Nephron (organoid): Measurements from ENCODE around the gene FAM120B.
"Not testable (repeated sequence)": the region's sequence is repeated elsewhere in the genome, so short reads cannot be mapped to it uniquely, and the experiment has no call there.

Experiments
- H3K27ac Mint-ChIP-seq, 3 experiments: 2 replicates each; pipeline ENCODE4 v1.8.0; 2020; ENCODE audit warnings: mixed read lengths in 3 of 3, mild to moderate bottlenecking in 2 of 3, moderate library complexity in 1 of 3
- H3K27me3 Mint-ChIP-seq: 2 replicates; pipeline ENCODE4 v1.8.0; 2021; ENCODE audit warnings: low read depth, mild to moderate bottlenecking, moderate library complexity, mixed read lengths
- H3K36me3 Mint-ChIP-seq: 2 replicates; pipeline ENCODE4 v1.8.0; 2020; ENCODE audit warnings: low read depth, mixed read lengths
- H3K4me1 Mint-ChIP-seq: 2 replicates; pipeline ENCODE4 v1.8.0; 2020; ENCODE audit warnings: mixed read lengths
- H3K4me3 Mint-ChIP-seq, 3 experiments: 2 replicates each; pipeline ENCODE4 v1.8.0; 2020; ENCODE audit warnings: mild to moderate bottlenecking in 3 of 3, mixed read lengths in 3 of 3, moderate library complexity in 2 of 3
- H3K9me3 Mint-ChIP-seq: 2 replicates; pipeline ENCODE4 v1.8.0; 2020; ENCODE audit warnings: mixed read lengths
- TF ChIP-seq, protein P1 (sequence below), 3 experiments: fragments of 200-600 bp; sonication (generic); IDR thresholded peaks; one replicate each; pipeline ENCODE4 v1.5.0; 2021; ENCODE audit warnings: antibody characterized with exemption in 3 of 3; ENCODE audit not compliant: unreplicated experiment in 3 of 3

The FAM120B gene

DNA sequence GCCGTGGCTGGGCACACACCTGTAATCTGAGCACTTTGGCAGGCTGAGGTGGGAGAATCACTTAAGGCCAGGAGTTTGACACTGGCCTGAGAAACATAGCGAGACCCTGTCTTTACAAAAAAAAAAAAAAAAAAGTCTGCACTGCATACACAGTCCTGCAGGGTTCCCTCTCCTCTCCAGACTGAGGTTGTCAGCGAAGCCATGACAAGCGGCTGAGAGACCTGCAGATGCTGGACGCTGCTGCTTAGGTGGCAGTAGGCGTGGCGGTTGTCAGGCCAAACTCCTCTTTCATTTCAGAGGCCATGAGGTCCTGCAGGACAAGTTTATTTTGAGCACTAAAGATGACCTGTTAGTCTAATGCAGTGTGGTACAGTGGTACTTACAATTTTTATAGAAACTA is 86.5 kb downstream of the FAM120B start:
- Mint-ChIP-seq H3K27ac (no peak overlapping the region), H3K9me3 (no peaks in the 10 kb centered on the region), H3K4me1 (peaks cover 6% of the 10 kb centered on the region), H3K4me3 (no peak overlapping the region), H3K36me3 (peaks cover 87% of the 10 kb centered on the region), H3K27me3 (no peaks in the 10 kb centered on the region)
- TF ChIP-seq, protein P1, sequence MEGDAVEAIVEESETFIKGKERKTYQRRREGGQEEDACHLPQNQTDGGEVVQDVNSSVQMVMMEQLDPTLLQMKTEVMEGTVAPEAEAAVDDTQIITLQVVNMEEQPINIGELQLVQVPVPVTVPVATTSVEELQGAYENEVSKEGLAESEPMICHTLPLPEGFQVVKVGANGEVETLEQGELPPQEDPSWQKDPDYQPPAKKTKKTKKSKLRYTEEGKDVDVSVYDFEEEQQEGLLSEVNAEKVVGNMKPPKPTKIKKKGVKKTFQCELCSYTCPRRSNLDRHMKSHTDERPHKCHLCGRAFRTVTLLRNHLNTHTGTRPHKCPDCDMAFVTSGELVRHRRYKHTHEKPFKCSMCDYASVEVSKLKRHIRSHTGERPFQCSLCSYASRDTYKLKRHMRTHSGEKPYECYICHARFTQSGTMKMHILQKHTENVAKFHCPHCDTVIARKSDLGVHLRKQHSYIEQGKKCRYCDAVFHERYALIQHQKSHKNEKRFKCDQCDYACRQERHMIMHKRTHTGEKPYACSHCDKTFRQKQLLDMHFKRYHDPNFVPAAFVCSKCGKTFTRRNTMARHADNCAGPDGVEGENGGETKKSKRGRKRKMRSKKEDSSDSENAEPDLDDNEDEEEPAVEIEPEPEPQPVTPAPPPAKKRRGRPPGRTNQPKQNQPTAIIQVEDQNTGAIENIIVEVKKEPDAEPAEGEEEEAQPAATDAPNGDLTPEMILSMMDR (IDR thresholded peaks at IDR 0.05; ENCODE audit: unreplicated experiment in 3 of 3): no peak

DNA sequence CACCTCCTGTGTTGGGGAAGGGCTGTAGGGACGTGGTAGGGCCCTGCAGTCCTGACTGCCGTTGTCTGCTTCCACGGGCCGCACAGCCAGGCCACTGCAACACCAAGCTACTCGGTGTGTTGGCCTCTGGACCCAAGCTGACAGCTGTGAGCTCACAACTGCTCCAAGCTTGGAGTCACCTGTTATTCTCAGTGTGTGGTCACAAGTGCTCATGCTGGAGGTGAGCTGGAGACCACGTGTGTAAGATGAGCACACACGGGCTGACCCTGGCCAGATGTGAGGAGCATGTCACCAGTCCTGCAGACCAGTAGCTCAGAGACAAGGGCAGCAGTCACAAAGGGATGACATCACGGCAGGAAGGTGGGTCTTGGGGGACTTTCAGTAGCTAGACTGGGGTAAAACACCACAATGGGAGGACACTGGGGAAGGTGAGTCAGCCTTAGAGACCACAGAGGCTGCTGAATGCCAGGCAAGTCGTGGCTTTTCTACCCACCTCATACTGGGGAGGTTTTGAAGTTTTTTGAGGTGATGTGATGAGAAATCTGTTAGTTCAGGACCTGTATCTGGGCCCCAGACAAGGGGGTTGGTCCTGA is 87.3 kb downstream of the FAM120B start:
- H3K27me3 Mint-ChIP-seq: no peaks in the 10 kb centered on the region
- peaks cover 85% of the 10 kb centered on the region for H3K36me3 Mint-ChIP-seq
- no peaks in the 10 kb centered on the region for H3K9me3 Mint-ChIP-seq
- H3K4me1 Mint-ChIP-seq: peaks cover 6% of the 10 kb centered on the region
- no peak overlapping the region for H3K27ac Mint-ChIP-seq
- TF ChIP-seq, protein P1 (IDR thresholded peaks at IDR 0.05; ENCODE audit: unreplicated experiment in 3 of 3): no peak
- H3K4me3 Mint-ChIP-seq: no peak overlapping the region

DNA sequence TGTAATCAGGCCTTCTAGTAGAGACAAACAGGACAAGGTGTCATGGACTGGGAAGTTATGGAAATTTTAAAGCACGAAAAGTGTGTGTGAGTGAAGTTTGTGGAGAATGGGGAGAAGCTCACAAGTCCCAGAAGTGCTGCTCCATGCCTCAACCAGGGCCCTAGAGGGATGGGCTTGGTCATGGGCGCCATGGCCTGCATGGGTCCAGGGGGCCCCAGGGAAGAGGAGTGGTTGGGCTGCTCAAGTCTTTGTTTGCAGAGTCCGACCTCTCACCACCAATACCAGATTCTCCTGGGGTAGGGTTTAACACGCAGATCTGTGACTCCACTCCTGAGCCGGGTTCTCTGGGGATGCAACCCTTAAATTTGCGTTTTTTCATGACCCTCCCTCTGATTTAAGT is 88.4 kb downstream of the FAM120B start:
- peaks cover 77% of the 10 kb centered on the region for H3K36me3 Mint-ChIP-seq
- no peak overlapping the region for H3K4me3 Mint-ChIP-seq
- TF ChIP-seq, protein P1 (IDR thresholded peaks at IDR 0.05; ENCODE audit: unreplicated experiment in 3 of 3): no peak
- H3K4me1 Mint-ChIP-seq: peaks cover 3% of the 10 kb centered on the region
- H3K27me3 Mint-ChIP-seq: no peaks in the 10 kb centered on the region
- H3K27ac Mint-ChIP-seq: no peak overlapping the region
- no peaks in the 10 kb centered on the region for H3K9me3 Mint-ChIP-seq

DNA sequence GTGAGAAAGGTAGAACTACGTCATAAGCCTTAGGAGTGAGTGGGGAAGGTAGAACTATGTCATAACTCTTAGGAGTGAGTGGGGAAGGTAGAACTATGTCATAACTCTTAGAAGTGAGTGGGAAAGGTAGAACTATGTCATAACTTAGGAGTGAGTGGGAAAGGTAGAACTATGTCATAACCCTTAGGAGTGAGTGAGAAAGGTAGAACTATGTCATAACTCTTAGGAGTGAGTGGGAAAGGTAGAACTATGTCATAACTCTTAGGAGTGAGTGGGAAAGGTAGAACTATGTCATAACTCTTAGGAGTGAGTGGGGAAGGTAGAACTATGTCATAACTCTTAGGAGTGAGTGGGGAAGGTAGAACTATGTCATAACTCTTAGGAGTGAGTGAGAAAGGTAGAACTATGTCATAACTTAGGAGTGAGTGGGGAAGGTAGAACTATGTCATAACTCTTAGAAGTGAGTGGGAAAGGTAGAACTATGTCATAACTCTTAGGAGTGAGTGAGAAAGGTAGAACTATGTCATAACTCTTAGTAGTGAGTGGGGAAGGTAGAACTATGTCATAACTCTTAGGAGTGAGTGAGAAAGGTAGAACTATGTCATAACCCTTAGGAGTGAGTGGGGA is 92.3 kb downstream of the FAM120B start:
- Mint-ChIP-seq H3K36me3 (peaks cover 48% of the 10 kb centered on the region), H3K4me1 (peaks cover 14% of the 10 kb centered on the region)
- not testable (repeated sequence) for H3K9me3 Mint-ChIP-seq, H3K27me3 Mint-ChIP-seq, H3K4me3 Mint-ChIP-seq, H3K27ac Mint-ChIP-seq

DNA sequence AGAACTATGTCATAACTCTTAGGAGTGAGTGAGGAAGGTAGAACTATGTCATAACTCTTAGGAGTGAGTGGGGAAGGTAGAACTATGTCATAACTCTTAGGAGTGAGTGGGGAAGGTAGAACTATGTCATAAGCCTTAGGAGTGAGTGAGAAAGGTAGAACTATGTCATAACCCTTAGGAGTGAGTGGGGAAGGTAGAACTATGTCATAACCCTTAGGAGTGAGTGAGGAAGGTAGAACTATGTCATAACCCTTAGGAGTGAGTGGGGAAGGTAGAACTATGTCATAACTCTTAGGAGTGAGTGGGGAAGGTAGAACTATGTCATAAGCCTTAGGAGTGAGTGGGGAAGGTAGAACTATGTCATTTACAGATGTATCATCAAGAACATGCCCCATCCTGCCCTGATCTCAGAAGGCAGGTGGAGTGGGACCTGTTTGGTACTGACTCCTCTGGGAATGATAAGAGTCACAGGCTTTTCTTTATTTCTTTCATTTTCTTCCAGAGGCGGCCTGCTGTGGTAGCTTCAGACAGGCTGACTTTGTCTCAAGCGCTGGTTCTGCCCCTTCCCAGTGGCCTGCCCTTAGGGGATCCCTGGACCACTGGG is 93.5 kb downstream of the FAM120B start:
- Mint-ChIP-seq H3K4me1 (peaks cover 14% of the 10 kb centered on the region), H3K36me3 (peaks cover 47% of the 10 kb centered on the region)
- not testable (repeated sequence) for H3K9me3 Mint-ChIP-seq, H3K27ac Mint-ChIP-seq, H3K27me3 Mint-ChIP-seq, H3K4me3 Mint-ChIP-seq

DNA sequence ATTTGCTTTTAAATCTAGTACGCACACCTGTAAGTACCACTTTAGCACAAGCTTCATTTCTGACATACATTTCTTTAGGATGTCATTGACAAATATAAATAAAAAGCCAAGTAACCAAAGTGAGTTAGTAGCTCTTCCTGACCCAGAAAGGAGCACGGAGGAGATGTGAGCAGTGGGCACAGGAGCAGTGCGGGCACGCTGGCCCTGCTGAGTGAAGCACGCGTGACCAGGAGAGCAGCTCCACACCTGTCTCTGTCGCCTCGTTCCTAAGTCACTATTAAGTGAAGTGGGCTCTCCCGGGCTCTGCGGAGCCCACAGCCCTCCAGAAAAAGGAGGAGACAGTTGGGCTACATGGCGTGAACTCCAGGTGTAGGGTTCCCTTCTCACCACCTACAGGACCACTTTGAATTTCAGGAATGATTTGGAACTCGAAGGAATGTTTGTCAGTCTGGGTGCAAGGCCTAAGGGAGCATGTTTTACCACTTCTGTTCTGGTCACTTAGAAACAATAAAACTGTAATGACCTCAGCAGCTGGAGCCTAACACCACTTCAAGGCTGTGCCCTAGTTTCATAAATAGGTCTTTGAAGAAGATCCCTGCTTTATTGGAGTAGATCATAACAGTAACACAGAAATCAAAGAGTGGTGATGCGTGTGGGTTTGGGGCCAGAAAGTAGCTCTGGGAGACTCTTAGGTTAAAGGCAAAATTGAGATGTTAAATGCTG is 95.9 kb downstream of the FAM120B start:
- no peaks in the 10 kb centered on the region for H3K27me3 Mint-ChIP-seq
- H3K36me3 Mint-ChIP-seq: peaks cover 47% of the 10 kb centered on the region
- H3K9me3 Mint-ChIP-seq: no peaks in the 10 kb centered on the region
- peaks cover 14% of the 10 kb centered on the region for H3K4me1 Mint-ChIP-seq
- H3K4me3 Mint-ChIP-seq: no peak overlapping the region
- peak overlapping the region in 2 of 3 experiments; percentile 31 to 72 for H3K27ac Mint-ChIP-seq
- TF ChIP-seq, protein P1 (IDR thresholded peaks at IDR 0.05; ENCODE audit: unreplicated experiment in 3 of 3): no peak
